Cardiac muscle cell (in vitro differentiated cells and primary cell): ENCODE data around the gene PDGFB. TPM values are rescaled to one million over a fixed set of nuclear protein-coding genes. Genes with fewer than 3 reads are reported as not detected.

ENCODE experiments used
- DNase-seq, 2 donors: peaks; one replicate each; pipeline versions ENCODE4 v3.0.0 to v3.0.0-alpha.2; 2010 to 2017; ENCODE audit warnings: low read depth in 1 of 2, low spot score in 1 of 2
- H3K27ac ChIP-seq: fragments of 200-600 bp; sonication (generic); 2 replicates; pipeline ENCODE4 v1.5.1; 2016
- H3K27me3 ChIP-seq: fragments of 200-600 bp; sonication (generic); 2 replicates; pipeline ENCODE4 v1.6.0; 2016; ENCODE audit warnings: control low read depth
- H3K36me3 ChIP-seq: fragments of 200-600 bp; sonication (generic); 2 replicates; pipeline ENCODE4 v1.5.1; 2016; ENCODE audit warnings: control low read depth
- H3K4me1 ChIP-seq: fragments of 200-600 bp; sonication (generic); 2 replicates; pipeline ENCODE4 v1.8.1; 2017; ENCODE audit warnings: low read depth, mild to moderate bottlenecking, mixed run types
- H3K4me3 ChIP-seq: fragments of 200-600 bp; sonication (generic); 2 replicates; pipeline ENCODE4 v1.5.1; 2016; ENCODE audit warnings: mild to moderate bottlenecking
- H3K9me3 ChIP-seq: fragments of 200-600 bp; sonication (generic); 2 replicates; pipeline ENCODE4 v1.5.1; 2017; ENCODE audit warnings: low read depth, mild to moderate bottlenecking, control low read depth
- CTCF ChIP-seq: IDR thresholded peaks from 2 replicates; pipeline ENCODE4 v1.5.1; 2012; ENCODE audit warnings: low read depth, mild to moderate bottlenecking, low read length
- polyA plus RNA-seq: library from polyadenylated mRNA; unstranded; fragments of >200 nt; fragmentation: Nextera tagmentation; extraction: Ambion mirVana; gene quantifications from 2 replicates; pipeline ENCODE4 v1.2.1, GENCODE V29; 2016
- total RNA-seq: library from RNA; depleted of rRNA; stranded (reverse); fragments of >200 nt; gene quantifications from 2 replicates; pipeline ENCODE4 v1.2.3, GENCODE V29; 2016

PDGFB gene
- total and polyA plus RNA-seq, 2 experiments from 2014 or later = 9.8 to 15.3 TPM

- peak in 1 of 2 donors; percentile 35 for DNase-seq
- no peaks in the 10 kb centered on the region for H3K4me1 ChIP-seq
- no peak overlapping the region for H3K4me3 ChIP-seq
- H3K36me3 ChIP-seq = no peaks in the 10 kb centered on the region
- H3K27me3 ChIP-seq = no peaks in the 10 kb centered on the region
- TF ChIP-seq CTCF = no peak
- no peaks in the 10 kb centered on the region for H3K9me3 ChIP-seq
- no peak overlapping the region for H3K27ac ChIP-seq
These were observed 37.4 kb downstream of the PDGFB start for GRCh38 chr22:39207141-39208012.

- Histone ChIP-seq H3K27ac (no peak overlapping the region), H3K36me3 (no peaks in the 10 kb centered on the region)
These were observed 38.3 kb downstream of the PDGFB start for GRCh38 chr22:39206491-39206890.

GRCh38 chr22:39205344-39206021 lies 39.3 kb downstream of the PDGFB start:
- H3K9me3 ChIP-seq = no peaks in the 10 kb centered on the region
- H3K27me3 ChIP-seq = no peaks in the 10 kb centered on the region
- H3K4me1 ChIP-seq = no peaks in the 10 kb centered on the region
- no peak overlapping the region for H3K27ac ChIP-seq
- H3K4me3 ChIP-seq = no peak overlapping the region
- DNase-seq = peak in 1 of 2 donors; percentile 56
- no peaks in the 10 kb centered on the region for H3K36me3 ChIP-seq
- no peak for TF ChIP-seq CTCF

More at GRCh38 chr22:39206491-39206890, 38.3 kb downstream of the PDGFB start:
- H3K27me3 ChIP-seq = no peaks in the 10 kb centered on the region
- TF ChIP-seq CTCF = no peak
- H3K4me1 ChIP-seq = no peaks in the 10 kb centered on the region
- no peaks in the 10 kb centered on the region for H3K9me3 ChIP-seq
- no peak overlapping the region for H3K4me3 ChIP-seq
- DNase-seq = no peak

- no peak for TF ChIP-seq CTCF
- H3K4me3 ChIP-seq = no peak overlapping the region
- H3K27ac ChIP-seq = no peak overlapping the region
- H3K27me3 ChIP-seq = no peaks in the 10 kb centered on the region
- no peaks in the 10 kb centered on the region for H3K4me1 ChIP-seq
- DNase-seq = no peak
- no peaks in the 10 kb centered on the region for H3K9me3 ChIP-seq
- H3K36me3 ChIP-seq = no peaks in the 10 kb centered on the region
These were observed 40.6 kb downstream of the PDGFB start for GRCh38 chr22:39204216-39204615.

GRCh38 chr22:39197578-39197977 lies 47.2 kb downstream of the PDGFB start:
- Histone ChIP-seq H3K36me3 (no peaks in the 10 kb centered on the region), H3K27ac (no peak overlapping the region), H3K9me3 (no peaks in the 10 kb centered on the region), H3K27me3 (no peaks in the 10 kb centered on the region), H3K4me3 (no peak overlapping the region), H3K4me1 (no peaks in the 10 kb centered on the region)
- no peak for DNase-seq
- no peak for TF ChIP-seq CTCF
